K562 (cell line): ENCODE results near the gene CAPN8. TPM values are rescaled to one million over a fixed set of nuclear protein-coding genes. Genes with fewer than 3 reads are reported as not detected.

Experiments
- ATAC-seq: fragments of 200-7000 bp; cut with Tn5 transposase; 3 replicates; pipeline ENCODE4 v1.9.1; 2020; ENCODE audit warnings: moderate library complexity
- BruUV-seq: library from RNA; stranded (reverse); fragments of 400-500 nt; replicated peaks from 2 replicates; lab custom pipeline; 2021; lab: Mats Ljungman, UMichigan
- CTCF ChIA-PET: fragments of 300-600 bp; formaldehyde crosslinking; extraction: SDS; loops from one replicate; lab custom pipeline; 2021; ENCODE audit warnings: low intra/inter-chr PET ratio; lab: Yijun Ruan, JAX
- POLR2A ChIA-PET: fragments of 300-600, 350-650 bp; sonication (Branson Sonifier 250); formaldehyde crosslinking; extraction: SDS; loops from one replicate; lab custom pipeline; 2021; ENCODE audit warnings: antibody characterized with exemption, inconsistent platforms; lab: Yijun Ruan, JAX
- DNase-seq, 4 experiments: peaks; one replicate each; pipeline versions ENCODE4 v3.0.0 to v3.0.0-alpha.2; 2011 to 2018; ENCODE audit warnings: low spot score in 3 of 4, mixed read lengths in 3 of 4; ENCODE audit errors: extremely low read depth in 1 of 4
- FAIRE-seq: peaks from 2 replicates; lab custom pipeline; 2011; peaks lifted over from hg19 to GRCh38; lab: Jason Lieb, UNC
- H2AFZ ChIP-seq: 2 replicates; pipeline ENCODE4 v1.6.0; 2011; ENCODE audit warnings: low read depth, low read length, control low read depth, inconsistent platforms
- H3K27ac ChIP-seq: fragments of 200-600 bp; 3 replicates; pipeline ENCODE4 v1.8.0; 2011; ENCODE audit warnings: low read depth, mild to moderate bottlenecking, control low read depth, inconsistent platforms, low read length, moderate library complexity, mixed read lengths; ENCODE audit errors: extremely low read depth
- H3K27me3 ChIP-seq, 2 experiments: fragments of 300-600 bp in 1 of 2; 2 replicates in 1 of 2; 3 replicates in 1 of 2; pipeline versions ENCODE4 v1.6.0 to v1.8.0; 2011; ENCODE audit warnings: inconsistent platforms in 2 of 2, low read length in 2 of 2, mild to moderate bottlenecking in 1 of 2, mixed read lengths in 1 of 2, moderate library complexity in 1 of 2; ENCODE audit not compliant: control insufficient read depth in 2 of 2, insufficient read depth in 2 of 2
- H3K36me3 ChIP-seq: fragments of 300-600 bp; 3 replicates; pipeline ENCODE4 v1.8.0; 2011; ENCODE audit warnings: mild to moderate bottlenecking, low read length, inconsistent platforms; ENCODE audit not compliant: control insufficient read depth, insufficient read depth
- H3K4me1 ChIP-seq, 2 experiments: fragments of 200-600 bp in 1 of 2; replicated peaks in 1 of 2; 2 replicates in 1 of 2; 3 replicates in 1 of 2; pipeline versions ENCODE4 v1.5.1 to v1.8.0; 2011; ENCODE audit warnings: inconsistent platforms in 2 of 2, low read length in 2 of 2, mild to moderate bottlenecking in 1 of 2, mixed read lengths in 1 of 2, moderate library complexity in 1 of 2; ENCODE audit not compliant: control insufficient read depth in 2 of 2, insufficient read depth in 2 of 2
- H3K4me2 ChIP-seq: 2 replicates; pipeline ENCODE4 v1.6.1; 2011; ENCODE audit warnings: low read length, control low read depth, inconsistent platforms, mixed read lengths; ENCODE audit not compliant: insufficient read depth
- H3K4me3 ChIP-seq: fragments of 200-600 bp; sonication (generic), shearing (Covaris generic); 2 replicates; pipeline ENCODE4 v1.5.1; 2016; ENCODE audit warnings: control low read depth, inconsistent platforms
- H3K79me2 ChIP-seq: fragments of 200-600 bp; 3 replicates; pipeline ENCODE4 v1.8.0; 2011; ENCODE audit warnings: low read length, inconsistent platforms; ENCODE audit not compliant: control insufficient read depth, insufficient read depth
- H3K9ac ChIP-seq, 2 experiments: 2 replicates each; pipeline versions ENCODE4 v1.6.0 to v1.6.1; 2011; ENCODE audit warnings: low read depth in 2 of 2, low read length in 2 of 2, control low read depth in 1 of 2, inconsistent platforms in 1 of 2, mild to moderate bottlenecking in 1 of 2, mixed read lengths in 1 of 2; ENCODE audit not compliant: insufficient read depth in 1 of 2
- H3K9me1 ChIP-seq: one replicate; pipeline ENCODE4 v1.6.0; 2011; ENCODE audit warnings: inconsistent platforms, mild to moderate bottlenecking, low read length, moderate library complexity; ENCODE audit not compliant: control insufficient read depth, insufficient read depth
- H3K9me3 ChIP-seq: replicated peaks from 2 replicates; pipeline ENCODE4 v1.5.1; 2011; ENCODE audit warnings: low read depth, low read length, inconsistent platforms; ENCODE audit not compliant: control insufficient read depth, insufficient read depth
- H4K20me1 ChIP-seq: replicated peaks from 2 replicates; pipeline ENCODE4 v1.6.1; 2011; ENCODE audit warnings: low read length, inconsistent platforms, mixed read lengths; ENCODE audit not compliant: control insufficient read depth, insufficient read depth
- BRF1 ChIP-seq: IDR thresholded peaks from 3 replicates; pipeline ENCODE4 v1.6.1; 2011; ENCODE audit warnings: borderline replicate concordance, mild to moderate bottlenecking; ENCODE audit not compliant: insufficient read length; ENCODE audit errors: extremely low read depth
- DLX4 ChIP-seq: fragments of 250-450 bp; sonication (Bioruptor Pico); IDR thresholded peaks from 2 replicates; pipeline ENCODE4 v1.6.1; 2021; ENCODE audit warnings: mild to moderate bottlenecking
- HDAC3 ChIP-seq: fragments of 450-650 bp; IDR thresholded peaks from 2 replicates; pipeline ENCODE4 v1.6.1; 2018; ENCODE audit warnings: borderline replicate concordance, mild to moderate bottlenecking, moderate library complexity; ENCODE audit not compliant: partially characterized antibody
- HNRNPH1 ChIP-seq: fragments of 200-400 bp; formaldehyde crosslinking; optimal IDR thresholded peaks from 2 replicates; pipeline ENCODE3; 2017; ENCODE audit warnings: low read depth, mild to moderate bottlenecking, low read length, moderate library complexity
- MLLT1 ChIP-seq, 2 experiments: fragments of 450-650 bp; IDR thresholded peaks; 2 replicates each; pipeline ENCODE4 v1.6.1; 2016
- PKNOX1 ChIP-seq: fragments of 450-650 bp; IDR thresholded peaks from 2 replicates; pipeline ENCODE4 v1.6.1; 2016
- POLR2B ChIP-seq: fragments of 450-650 bp; IDR thresholded peaks from 2 replicates; pipeline ENCODE4 v1.6.1; 2018; ENCODE audit warnings: low read depth; ENCODE audit not compliant: partially characterized antibody
- POLR2H ChIP-seq: IDR thresholded peaks from 2 replicates; pipeline ENCODE4 v1.6.1; 2016; ENCODE audit warnings: missing genetic modification characterization, low read depth, mild to moderate bottlenecking, control low read depth, missing compliant biosample characterization, moderate library complexity
- ZBTB5 ChIP-seq: fragments of 450-650 bp; IDR thresholded peaks from 2 replicates; pipeline ENCODE4 v1.6.1; 2017; ENCODE audit warnings: antibody characterized with exemption
- ZNF584 ChIP-seq: fragments of 200-800 bp; sonication (Bioruptor generic); IDR thresholded peaks from 2 replicates; pipeline ENCODE4 v1.6.1; 2016; ENCODE audit warnings: low read depth, mild to moderate bottlenecking, missing genetic modification characterization, missing compliant biosample characterization
- WGBS: fragments of 100-300 bp; shearing (Covaris generic); methylation state at CpG from one replicate; pipeline ENCODE4 v1.1.6; 2016; ENCODE audit warnings: low coverage, mixed read lengths; ENCODE audit not compliant: insufficient coverage; ENCODE audit errors: missing lambda C conversion rate; 5-methylcytosine and 5-hydroxymethylcytosine counted together
- in situ Hi-C: fragments of 300-500 bp; cut with MboI; formaldehyde crosslinking; loops from 4 replicates; pipeline ENCODE4 v1.15.0; 2018; ENCODE audit warnings: inconsistent platforms, mixed read lengths
- intact Hi-C: fragments of 100-400 bp; cut with micrococcal nuclease; formaldehyde crosslinking; loops from 2 replicates; pipeline ENCODE4 v1.14.2; 2022
- polyA plus RNA-seq, 8 experiments: library from polyadenylated mRNA; depleted of rRNA in 4 of 8; stranded (reverse) in 5 of 8; unstranded in 3 of 8; fragments of >200 nt; fragmentation: Nextera tagmentation in 2 of 8; fragmentation: Illumina TruSeq in 1 of 8; extraction: Ambion mirVana in 2 of 8; extraction: Trizol in 1 of 8; gene quantifications; 2 replicates each; pipeline versions ENCODE4 v1.2.1 to v1.2.3, GENCODE V29; 2011 to 2014; ENCODE audit warnings: inconsistent platforms in 1 of 8, missing spikeins in 1 of 8
- total RNA-seq, 7 experiments: library from RNA; depleted of rRNA in 6 of 7; stranded (reverse); fragments of >200 nt in 6 of 7; fragmentation: Illumina TruSeq in 2 of 7; extraction: Trizol in 2 of 7; gene quantifications; 2 replicates each; pipeline versions ENCODE4 v1.2.1 to v1.2.3, GENCODE V29; 2011 to 2021; ENCODE audit warnings: low replicate concordance in 1 of 7

CAPN8 gene
- total and polyA plus RNA-seq, 9 of the 15 experiments (the other 6 are each of a cell fraction or from before 2014, with no cell fraction given): 0.06 TPM; not detected in 8

GRCh38 chr1:223547316-223548114, 118.0 kb downstream of the CAPN8 start:
- H3K4me2 ChIP-seq: no peak overlapping the region
- 3% methylated on average over 7 of the region's 7 CpGs for WGBS
- no peaks in the 10 kb centered on the region for H3K4me1 ChIP-seq
- H3K9ac ChIP-seq: no peak overlapping the region
- H3K9me3 ChIP-seq: no peaks in the 10 kb centered on the region
- H4K20me1 ChIP-seq: no peaks in the 10 kb centered on the region
- no peaks in the 10 kb centered on the region for H3K9me1 ChIP-seq
- peaks cover 10 to 48% of the 10 kb centered on the region in 2 experiments; a peak in 4 of 5 replicates for H3K27me3 ChIP-seq
- H3K4me3 ChIP-seq: no peak overlapping the region
- ChIA-PET CTCF (no interaction called here), POLR2A (interaction anchor here (0.5 to 1.8 kb wide), 3 partner anchors 8 to 190 kb away, joined by 3 to 5 read pairs (median 4); no protein-coding TSS in a partner anchor)
- H3K27ac ChIP-seq: no peak overlapping the region
- no peak for TF ChIP-seq POLR2H
- no peak for TF ChIP-seq ZBTB5
- no peak for TF ChIP-seq PKNOX1
- no peak for TF ChIP-seq MLLT1 (IDR thresholded peaks at IDR 0.05)
- TF ChIP-seq HDAC3: no peak
- no peak for TF ChIP-seq ZNF584 (CRISPR knock-in tag)
- no peak for TF ChIP-seq POLR2B
- TF ChIP-seq HNRNPH1: no peak
- no peak for TF ChIP-seq BRF1
- TF ChIP-seq DLX4 (CRISPR knock-in tag): no peak
- no peaks in the 10 kb centered on the region for H3K36me3 ChIP-seq
- no peaks in the 10 kb centered on the region for H3K79me2 ChIP-seq
- no peak for DNase-seq
- no TSS peak for BruUV-seq
- intact Hi-C loops: no loop called here
- no peak for FAIRE-seq
- no peak overlapping the region for H2AFZ ChIP-seq
- no peak for ATAC-seq
- in situ Hi-C loops: no loop called here
